H9 (cell line): Measurements from ENCODE around the gene CDC25C. TPM values are rescaled to one million over a fixed set of nuclear protein-coding genes. Genes with fewer than 3 reads are reported as not detected.

Experiments used
- DNase-seq: peaks from one replicate; pipeline ENCODE4 v3.0.0-alpha.2; 2017
- H2AFZ ChIP-seq: one replicate; pipeline ENCODE4 v1.6.1; 2013; ENCODE audit warnings: mild to moderate bottlenecking, low read length, control low read depth, moderate library complexity
- H2AK5ac ChIP-seq: 2 replicates; pipeline ENCODE4 v1.6.1; 2013; ENCODE audit warnings: low read length, control low read depth, mixed read lengths; ENCODE audit not compliant: insufficient read length
- H2BK120ac ChIP-seq: one replicate; pipeline ENCODE4 v1.6.1; 2013; ENCODE audit warnings: low read depth, mild to moderate bottlenecking, low read length, control low read depth, inconsistent platforms; ENCODE audit not compliant: poor library complexity, severe bottlenecking
- H2BK12ac ChIP-seq: 2 replicates; pipeline ENCODE4 v1.6.1; 2013; ENCODE audit warnings: low read length, control low read depth, mixed read lengths, low read depth; ENCODE audit not compliant: insufficient read length
- H2BK15ac ChIP-seq: 2 replicates; pipeline ENCODE4 v1.6.1; 2013; ENCODE audit warnings: low read depth, low read length, control low read depth
- H2BK20ac ChIP-seq: one replicate; pipeline ENCODE4 v1.6.1; 2013; ENCODE audit warnings: low read depth, mild to moderate bottlenecking, low read length, control low read depth, inconsistent platforms; ENCODE audit not compliant: poor library complexity, severe bottlenecking
- H2BK5ac ChIP-seq: 2 replicates; pipeline ENCODE4 v1.6.1; 2013; ENCODE audit warnings: low read length, control low read depth, mixed read lengths; ENCODE audit not compliant: insufficient read length
- H3K14ac ChIP-seq: 2 replicates; pipeline ENCODE4 v1.6.1; 2013; ENCODE audit warnings: low read length, control low read depth; ENCODE audit not compliant: insufficient read depth
- H3K18ac ChIP-seq: 2 replicates; pipeline ENCODE4 v1.6.1; 2013; ENCODE audit warnings: low read depth, mild to moderate bottlenecking, mixed read lengths, low read length, control low read depth; ENCODE audit not compliant: insufficient read length
- H3K23ac ChIP-seq: 2 replicates; pipeline ENCODE4 v1.6.1; 2013; ENCODE audit warnings: low read length, control low read depth, mixed read lengths, low read depth; ENCODE audit not compliant: insufficient read length
- H3K23me2 ChIP-seq: 2 replicates; pipeline ENCODE4 v1.6.1; 2013; ENCODE audit warnings: low read depth, mild to moderate bottlenecking, mixed read lengths, low read length, control low read depth; ENCODE audit not compliant: insufficient read length, poor library complexity, severe bottlenecking
- H3K27ac ChIP-seq: 2 replicates; pipeline ENCODE4 v1.5.1; 2013; ENCODE audit warnings: low read length, control low read depth, mixed read lengths, low read depth; ENCODE audit not compliant: insufficient read length
- H3K27me3 ChIP-seq: 2 replicates; pipeline ENCODE4 v1.6.1; 2013; ENCODE audit warnings: low read length, control low read depth, inconsistent platforms; ENCODE audit not compliant: insufficient read depth
- H3K4ac ChIP-seq: 2 replicates; pipeline ENCODE4 v1.6.1; 2013; ENCODE audit warnings: low read depth, mild to moderate bottlenecking, control low read depth, inconsistent platforms, low read length, moderate library complexity
- H3K4me1 ChIP-seq: 2 replicates; pipeline ENCODE4 v1.6.1; 2013; ENCODE audit warnings: low read length, control low read depth, inconsistent platforms; ENCODE audit not compliant: insufficient read depth
- H3K4me2 ChIP-seq: 2 replicates; pipeline ENCODE4 v1.6.1; 2013; ENCODE audit warnings: low read length, control low read depth, mixed read lengths; ENCODE audit not compliant: insufficient read length, insufficient read depth
- H3K56ac ChIP-seq: 2 replicates; pipeline ENCODE4 v1.6.1; 2013; ENCODE audit warnings: low read depth, mild to moderate bottlenecking, mixed read lengths, low read length, control low read depth; ENCODE audit not compliant: insufficient read length
- H3K79me1 ChIP-seq: 2 replicates; pipeline ENCODE4 v1.6.1; 2013; ENCODE audit warnings: low read depth, mild to moderate bottlenecking, moderate library complexity, low read length, control low read depth, inconsistent platforms; ENCODE audit not compliant: insufficient read depth, poor library complexity, severe bottlenecking
- H3K79me2 ChIP-seq: 2 replicates; pipeline ENCODE4 v1.6.1; 2013; ENCODE audit warnings: low read length, control low read depth, inconsistent platforms; ENCODE audit not compliant: insufficient read depth
- H3K9ac ChIP-seq: 2 replicates; pipeline ENCODE4 v1.6.1; 2013; ENCODE audit warnings: low read length, control low read depth, mixed read lengths; ENCODE audit not compliant: insufficient read length; ENCODE audit errors: extremely low read depth
- H3K9me3 ChIP-seq: one replicate; pipeline ENCODE4 v1.6.1; 2013; ENCODE audit warnings: low read depth, low read length, inconsistent platforms; ENCODE audit not compliant: control insufficient read depth
- H3T11ph ChIP-seq: one replicate; pipeline ENCODE4 v1.6.1; 2013; ENCODE audit warnings: mild to moderate bottlenecking, low read length, control low read depth, inconsistent platforms
- H4K20me1 ChIP-seq: one replicate; pipeline ENCODE4 v1.6.1; 2013; ENCODE audit not compliant: control insufficient read depth, insufficient read length, insufficient read depth
- H4K5ac ChIP-seq: 2 replicates; pipeline ENCODE4 v1.6.1; 2013; ENCODE audit warnings: low read depth, mild to moderate bottlenecking, mixed read lengths, low read length, control low read depth; ENCODE audit not compliant: insufficient read length
- H4K8ac ChIP-seq: replicated peaks from 2 replicates; pipeline ENCODE4 v1.6.1; 2013; ENCODE audit warnings: low read length, control low read depth, mixed read lengths, low read depth; ENCODE audit not compliant: insufficient read length
- H4K91ac ChIP-seq: 2 replicates; pipeline ENCODE4 v1.6.1; 2013; ENCODE audit warnings: low read depth, mild to moderate bottlenecking, moderate library complexity, mixed read lengths, low read length, control low read depth; ENCODE audit not compliant: insufficient read length
- H3K27ac Mint-ChIP-seq, 3 experiments: 2 replicates in 2 of 3; 3 replicates in 1 of 3; pipeline ENCODE4 v1.8.0; 2020 to 2021; ENCODE audit warnings: mixed read lengths in 3 of 3, mild to moderate bottlenecking in 1 of 3, moderate library complexity in 1 of 3
- H3K27me3 Mint-ChIP-seq: 2 replicates; pipeline ENCODE4 v1.8.0; 2021; ENCODE audit warnings: low read depth, mild to moderate bottlenecking, moderate library complexity, mixed read lengths
- H3K36me3 Mint-ChIP-seq, 3 experiments: 2 replicates in 2 of 3; 3 replicates in 1 of 3; pipeline ENCODE4 v1.8.0; 2020 to 2021; ENCODE audit warnings: low read depth in 3 of 3, mixed read lengths in 3 of 3; ENCODE audit not compliant: insufficient read depth in 1 of 3
- H3K4me1 Mint-ChIP-seq, 2 experiments: 2 replicates each; pipeline ENCODE4 v1.8.0; 2020; ENCODE audit warnings: mixed read lengths in 2 of 2
- H3K4me3 Mint-ChIP-seq, 2 experiments: 2 replicates in 1 of 2; 3 replicates in 1 of 2; pipeline ENCODE4 v1.8.0; 2020 to 2021; ENCODE audit warnings: mild to moderate bottlenecking in 2 of 2, mixed read lengths in 2 of 2, moderate library complexity in 1 of 2
- H3K9me3 Mint-ChIP-seq, 2 experiments: 2 replicates in 1 of 2; 3 replicates in 1 of 2; pipeline ENCODE4 v1.8.0; 2020; ENCODE audit warnings: mild to moderate bottlenecking in 2 of 2, mixed read lengths in 2 of 2, moderate library complexity in 1 of 2
- WGBS: extraction: QIAGEN DNeasy Blood & Tissue Kit; methylation state at CpG from one replicate; pipeline ENCODE4 v1.1.7; 2013; ENCODE audit warnings: missing lambda C conversion rate, low lambda C conversion rate, mixed read lengths; ENCODE audit not compliant: insufficient read length; ENCODE audit errors: extremely low coverage; 5-methylcytosine and 5-hydroxymethylcytosine counted together
- total RNA-seq: library from RNA; stranded (reverse); gene quantifications from 2 replicates; pipeline ENCODE4 v1.2.1, GENCODE V29; 2021
- TF ChIP-seq, protein P1 (sequence below): fragments of 200-600 bp; sonication (generic); conservative IDR thresholded peaks from 3 replicates; pipeline ENCODE4 v1.8.0; 2021; ENCODE audit warnings: antibody characterized with exemption, mild to moderate bottlenecking

The CDC25C gene
- total RNA-seq, 1 experiment from 2014 or later: 22.8 TPM

DNA sequence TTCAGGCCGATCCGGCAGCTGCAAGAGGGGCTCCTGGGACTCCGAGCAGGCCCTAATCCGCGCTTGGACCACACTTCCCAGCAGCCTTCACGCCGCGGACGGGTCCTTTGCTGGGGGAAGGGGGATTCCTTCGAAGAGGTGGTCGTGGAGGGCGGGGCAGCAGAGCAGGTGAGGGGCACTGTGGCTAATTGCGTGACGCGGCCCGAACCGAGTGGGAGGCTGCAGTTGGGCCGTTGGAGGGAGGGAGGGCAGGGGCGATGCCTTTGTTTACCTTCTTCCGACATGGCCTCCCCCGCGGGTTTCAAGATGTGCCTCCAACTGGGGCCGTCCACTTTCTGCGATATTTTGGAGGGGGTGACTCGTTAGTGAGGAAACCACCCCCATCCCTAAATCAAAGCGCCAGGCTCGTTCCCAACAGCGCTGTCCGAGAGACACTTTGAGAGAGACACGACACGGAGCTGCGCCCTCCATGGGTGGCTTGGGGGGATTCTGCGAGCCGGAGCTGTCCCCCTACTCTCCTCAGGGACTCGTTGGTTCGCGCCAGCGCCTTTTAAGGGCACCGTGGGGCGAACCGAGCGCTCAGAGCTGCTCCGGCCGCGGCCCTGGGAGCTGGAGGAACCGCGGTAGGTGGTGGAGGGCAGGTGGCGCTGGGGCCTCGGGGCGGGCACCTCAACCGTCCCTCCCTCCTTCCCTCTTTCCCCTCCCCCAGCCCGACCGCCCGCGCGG, 6.2 kb upstream of the CDC25C start, which contains the start of gene FAM53C:
Gene FAM53C (plus strand): TSS at position 582 of the 726 bp plus-strand sequence. CDS start 3,070 bp downstream, outside the sequence.
- peak within 1 kb of the TSS; percentile 96 for H3K4me2 ChIP-seq
- H3K23ac ChIP-seq: no peak within 1 kb of the TSS
- no peaks in the 10 kb centered on the region for H3K4me1 ChIP-seq
- no peak within 1 kb of the TSS for H2AFZ ChIP-seq
- H3K27ac ChIP-seq: peak within 1 kb of the TSS; percentile 79
- peak within 1 kb of the TSS; percentile 100 for H3K18ac ChIP-seq
- TF ChIP-seq, protein P1, sequence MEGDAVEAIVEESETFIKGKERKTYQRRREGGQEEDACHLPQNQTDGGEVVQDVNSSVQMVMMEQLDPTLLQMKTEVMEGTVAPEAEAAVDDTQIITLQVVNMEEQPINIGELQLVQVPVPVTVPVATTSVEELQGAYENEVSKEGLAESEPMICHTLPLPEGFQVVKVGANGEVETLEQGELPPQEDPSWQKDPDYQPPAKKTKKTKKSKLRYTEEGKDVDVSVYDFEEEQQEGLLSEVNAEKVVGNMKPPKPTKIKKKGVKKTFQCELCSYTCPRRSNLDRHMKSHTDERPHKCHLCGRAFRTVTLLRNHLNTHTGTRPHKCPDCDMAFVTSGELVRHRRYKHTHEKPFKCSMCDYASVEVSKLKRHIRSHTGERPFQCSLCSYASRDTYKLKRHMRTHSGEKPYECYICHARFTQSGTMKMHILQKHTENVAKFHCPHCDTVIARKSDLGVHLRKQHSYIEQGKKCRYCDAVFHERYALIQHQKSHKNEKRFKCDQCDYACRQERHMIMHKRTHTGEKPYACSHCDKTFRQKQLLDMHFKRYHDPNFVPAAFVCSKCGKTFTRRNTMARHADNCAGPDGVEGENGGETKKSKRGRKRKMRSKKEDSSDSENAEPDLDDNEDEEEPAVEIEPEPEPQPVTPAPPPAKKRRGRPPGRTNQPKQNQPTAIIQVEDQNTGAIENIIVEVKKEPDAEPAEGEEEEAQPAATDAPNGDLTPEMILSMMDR: no peak
- H3K56ac ChIP-seq: peak within 1 kb of the TSS; percentile 75
- peak within 1 kb of the TSS; percentile 68 for H3T11ph ChIP-seq
- H4K20me1 ChIP-seq: peaks cover 3% of the 10 kb centered on the region
- peak within 1 kb of the TSS; percentile 98 for H3K9ac ChIP-seq
- H3K4me1 Mint-ChIP-seq: peaks cover 27 to 30% of the 10 kb centered on the region in 2 experiments
- H3K9me3 ChIP-seq: no peaks in the 10 kb centered on the region
- H3K27me3 ChIP-seq: no peaks in the 10 kb centered on the region
- DNase-seq: peak; percentile 92
- no peak within 1 kb of the TSS for H2BK15ac ChIP-seq
- no peak within 1 kb of the TSS for H4K91ac ChIP-seq
- H3K4ac ChIP-seq: no peak within 1 kb of the TSS; the same call in 1 of the 2 replicates
- H3K14ac ChIP-seq: peak within 1 kb of the TSS; percentile 99
- peak within 1 kb of the TSS; percentile 84 for H4K5ac ChIP-seq
- no CpG with 5 or more reads among the region's 56 CpGs for WGBS
- no peak within 1 kb of the TSS for H2AK5ac ChIP-seq
- H2BK12ac ChIP-seq: peak within 1 kb of the TSS; percentile 94
- H3K36me3 Mint-ChIP-seq: peaks cover 12 to 27% (median 16%) of the 10 kb centered on the region in 3 experiments
- H3K23me2 ChIP-seq: peaks cover 12% of the 10 kb centered on the region
- H2BK20ac ChIP-seq: peak within 1 kb of the TSS; percentile 83
- H3K27ac Mint-ChIP-seq: peak within 1 kb of the TSS; percentile 100
- peaks cover 16% of the 10 kb centered on the region; the same call in 1 of the 2 replicates for H3K79me2 ChIP-seq
- H3K27me3 Mint-ChIP-seq: no peaks in the 10 kb centered on the region
- peak within 1 kb of the TSS; percentile 91 to 95 for H3K4me3 Mint-ChIP-seq
- H3K9me3 Mint-ChIP-seq: no peaks in the 10 kb centered on the region
- H2BK120ac ChIP-seq: peak within 1 kb of the TSS; percentile 83
- H2BK5ac ChIP-seq: peak within 1 kb of the TSS; percentile 65
- peaks cover 5% of the 10 kb centered on the region for H3K79me1 ChIP-seq
- no peak within 1 kb of the TSS for H4K8ac ChIP-seq
